ENCODE results near the gene DNMBP. TPM values are rescaled to one million over a fixed set of nuclear protein-coding genes. Genes with fewer than 3 reads are reported as not detected.
A peak's percentile ranks its signal among the peaks of the same experiment; 100 is the strongest.

Gene DNMBP
- total RNA-seq, 1 experiment from 2014 or later, result 19.7 TPM

GRCh38 chr10:100036850-100037249, 27.1 kb upstream of the DNMBP start (continued):
- TF ChIP-seq RELA (CRISPR knock-in tag; IDR thresholded peaks at IDR 0.05; ENCODE audit: borderline replicate concordance) (no peak), OVOL2 (CRISPR knock-in tag; IDR thresholded peaks at IDR 0.05; ENCODE audit: borderline replicate concordance) (no peak), NFYB (CRISPR knock-in tag; conservative IDR thresholded peaks at IDR 0.05; ENCODE audit: low read depth) (no peak), ZNF263 (CRISPR knock-in tag; IDR thresholded peaks at IDR 0.05; ENCODE audit: low read depth) (no peak)

- Mint-ChIP-seq H3K27me3 (ENCODE audit: low read depth) (no peaks in the 10 kb centered on the region), H3K27ac (no peak overlapping the region), H3K4me1 (peaks cover 21% of the 10 kb centered on the region), H3K4me3 (no peak overlapping the region), H3K9me3 (peaks cover 8% of the 10 kb centered on the region), H3K36me3 (peaks cover 4% of the 10 kb centered on the region)
- peak; percentile 20 for DNase-seq (ENCODE audit: low spot score)
- TF ChIP-seq SP1 (CRISPR knock-in tag; conservative IDR thresholded peaks at IDR 0.05), result no peak
- TF ChIP-seq IRF1 (CRISPR knock-in tag; IDR thresholded peaks at IDR 0.05), result no peak
- TF ChIP-seq ZNF281 (CRISPR knock-in tag; IDR thresholded peaks at IDR 0.05), result no peak
- no peak for TF ChIP-seq ZNF532 (CRISPR knock-in tag; IDR thresholded peaks at IDR 0.05; ENCODE audit: borderline replicate concordance)
- no peak for TF ChIP-seq KAT7 (CRISPR knock-in tag; IDR thresholded peaks at IDR 0.05; ENCODE audit: borderline replicate concordance)
- TF ChIP-seq MLX (CRISPR knock-in tag; IDR thresholded peaks at IDR 0.05), result no peak
- TF ChIP-seq CREB1 (CRISPR knock-in tag; IDR thresholded peaks at IDR 0.05), result no peak
- TF ChIP-seq ZNF317 (CRISPR knock-in tag; IDR thresholded peaks at IDR 0.05; ENCODE audit: borderline replicate concordance, low read depth), result no peak
- TF ChIP-seq PRRX2 (CRISPR knock-in tag; IDR thresholded peaks at IDR 0.05), result no peak
- TF ChIP-seq IRF2 (CRISPR knock-in tag; IDR thresholded peaks at IDR 0.05; ENCODE audit: borderline replicate concordance, low read depth), result no peak
- no peak for TF ChIP-seq CDX4 (CRISPR knock-in tag; IDR thresholded peaks at IDR 0.05; ENCODE audit: borderline replicate concordance)
- TF ChIP-seq ATF3 (CRISPR knock-in tag; conservative IDR thresholded peaks at IDR 0.05), result no peak
- TF ChIP-seq ZMAT4 (CRISPR knock-in tag; IDR thresholded peaks at IDR 0.05), result no peak
- no peak for TF ChIP-seq STAT6 (CRISPR knock-in tag; conservative IDR thresholded peaks at IDR 0.05; ENCODE audit: low read depth)
- TF ChIP-seq ATF2 (CRISPR knock-in tag; IDR thresholded peaks at IDR 0.05; ENCODE audit: borderline replicate concordance, low read depth), result no peak
- CTCF ChIA-PET, result interaction anchor here (0.6 to 2.1 kb wide), 3 partner anchors 12 to 188 kb away, joined by 3 to 11 read pairs (median 5); no protein-coding TSS in a partner anchor
- POLR2A ChIA-PET, result no interaction called here
- peak; percentile 73 for ATAC-seq
Observed at GRCh38 chr10:100033766-100034418, 24.1 kb upstream of the DNMBP start.
